Kidney epithelial cell (primary cell): ENCODE data around the gene SPRED3. TPM values are rescaled to one million over a fixed set of nuclear protein-coding genes. Genes with fewer than 3 reads are reported as not detected.
"Not testable (repeated sequence)": the region's sequence is repeated elsewhere in the genome, so short reads cannot be mapped to it uniquely, and the experiment has no call there.

Experiments used
- DNase-seq: peaks from one replicate; pipeline ENCODE4 v3.0.0-alpha.2; 2010; ENCODE audit warnings: low read depth
- H3K27me3 ChIP-seq: 2 replicates; pipeline ENCODE4 v1.6.0; 2011; ENCODE audit warnings: low read length; ENCODE audit not compliant: control insufficient read depth, insufficient read depth
- H3K36me3 ChIP-seq: 2 replicates; pipeline ENCODE4 v1.5.1; 2011; ENCODE audit warnings: low read length; ENCODE audit not compliant: control insufficient read depth, insufficient read depth
- H3K4me3 ChIP-seq: 2 replicates; pipeline ENCODE4 v1.5.1; 2011; ENCODE audit warnings: low read depth, mild to moderate bottlenecking, control low read depth, low read length
- CTCF ChIP-seq: IDR thresholded peaks from 2 replicates; pipeline ENCODE4 v1.5.1; 2011; ENCODE audit warnings: mild to moderate bottlenecking, moderate library complexity, low read length, control low read depth, inconsistent platforms; ENCODE audit not compliant: insufficient read depth, poor library complexity, severe bottlenecking
- total RNA-seq: library from RNA; depleted of rRNA; stranded (reverse); fragments of >200 nt; gene quantifications from 2 replicates; pipeline ENCODE4 v1.2.3, GENCODE V29; 2015

Gene SPRED3
- total RNA-seq, 1 donor from 2014 or later: 4.3 TPM

GRCh38 chr19:38360839-38361631, 27.5 kb upstream of the SPRED3 start:
- DNase-seq: no peak
- Histone ChIP-seq H3K36me3 (no peaks in the 10 kb centered on the region), H3K27me3 (peaks cover 47% of the 10 kb centered on the region), H3K4me3 (peak overlapping the region; percentile 58)
- no peak for TF ChIP-seq CTCF

GRCh38 chr19:38361633-38362075, 26.8 kb upstream of the SPRED3 start:
- peak overlapping the region; percentile 58 for H3K4me3 ChIP-seq
- DNase-seq: peak; percentile 50
- peaks cover 41% of the 10 kb centered on the region for H3K27me3 ChIP-seq
- no peaks in the 10 kb centered on the region for H3K36me3 ChIP-seq
- no peak for TF ChIP-seq CTCF

- DNase-seq: no peak
These were observed 26.2 kb upstream of the SPRED3 start for GRCh38 chr19:38362076-38362945.

GRCh38 chr19:38362946-38363688, 25.4 kb upstream of the SPRED3 start:
- not testable (repeated sequence) for DNase-seq, H3K36me3 ChIP-seq, H3K4me3 ChIP-seq
- peaks cover 34% of the 10 kb centered on the region for H3K27me3 ChIP-seq

More at GRCh38 chr19:38362076-38362945, 26.2 kb upstream of the SPRED3 start:
- H3K4me3 ChIP-seq: peak overlapping the region; percentile 58
- H3K36me3 ChIP-seq: no peaks in the 10 kb centered on the region
- peaks cover 38% of the 10 kb centered on the region for H3K27me3 ChIP-seq
- no peak for TF ChIP-seq CTCF

- Histone ChIP-seq H3K4me3 (no peak overlapping the region), H3K27me3 (peaks cover under 1% of the 10 kb centered on the region), H3K36me3 (no peaks in the 10 kb centered on the region)
- DNase-seq: no peak
- TF ChIP-seq CTCF: no peak
These were observed 21.5 kb upstream of the SPRED3 start for GRCh38 chr19:38367041-38367440.
